ENCODE data around the gene GNLY.
"Not testable (repeated sequence)": the region's sequence is repeated elsewhere in the genome, so short reads cannot be mapped to it uniquely, and the experiment has no call there.

Gene GNLY

DNA sequence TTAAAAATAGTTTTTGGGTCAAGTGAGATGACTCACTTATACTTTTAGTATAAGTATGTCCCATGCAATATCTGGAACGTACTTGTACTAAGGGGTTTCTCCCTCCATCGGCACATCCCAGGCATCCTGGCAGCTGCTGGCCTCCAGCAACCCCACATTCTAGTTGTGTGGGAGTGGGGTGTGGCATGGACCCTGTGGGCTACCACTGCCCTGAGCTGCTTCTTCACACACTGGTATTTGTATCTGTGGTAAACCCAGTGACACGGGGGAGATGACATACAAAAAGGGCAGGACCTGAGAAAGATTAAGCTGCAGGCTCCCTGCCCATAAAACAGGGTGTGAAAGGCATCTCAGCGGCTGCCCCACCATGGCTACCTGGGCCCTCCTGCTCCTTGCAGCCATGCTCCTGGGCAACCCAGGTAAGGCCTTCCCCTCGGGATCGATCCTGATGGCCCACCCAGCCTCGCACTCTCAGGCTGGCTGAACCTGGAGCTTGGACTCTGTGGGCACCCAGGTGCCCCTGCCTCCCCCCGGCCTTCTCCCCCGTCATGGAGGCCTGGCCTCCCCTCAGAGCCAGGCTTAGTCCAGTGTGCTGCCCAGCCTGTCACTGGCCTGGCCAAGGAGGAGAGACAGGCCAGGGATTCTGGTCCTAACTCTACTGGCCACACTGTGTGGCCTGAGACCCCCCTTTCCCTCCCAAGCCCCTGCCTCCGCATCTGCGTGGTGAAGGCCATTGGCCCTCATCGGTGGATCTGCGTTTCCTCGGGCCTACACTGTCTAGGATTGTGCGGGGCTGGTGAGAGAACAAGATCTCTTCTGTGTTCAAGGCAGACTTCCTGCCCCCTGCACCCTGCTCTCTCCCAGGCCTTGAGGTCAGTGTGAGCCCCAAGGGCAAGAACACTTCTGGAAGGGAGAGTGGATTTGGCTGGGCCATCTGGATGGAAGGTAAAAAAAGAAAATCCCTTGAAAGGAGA lies at the start of gene GNLY:
Gene GNLY (plus strand): TSS at position 307 of the 974 bp plus-strand sequence. CDS start 61 bp downstream, at position 368.
- DNase-seq, result no peak

DNA sequence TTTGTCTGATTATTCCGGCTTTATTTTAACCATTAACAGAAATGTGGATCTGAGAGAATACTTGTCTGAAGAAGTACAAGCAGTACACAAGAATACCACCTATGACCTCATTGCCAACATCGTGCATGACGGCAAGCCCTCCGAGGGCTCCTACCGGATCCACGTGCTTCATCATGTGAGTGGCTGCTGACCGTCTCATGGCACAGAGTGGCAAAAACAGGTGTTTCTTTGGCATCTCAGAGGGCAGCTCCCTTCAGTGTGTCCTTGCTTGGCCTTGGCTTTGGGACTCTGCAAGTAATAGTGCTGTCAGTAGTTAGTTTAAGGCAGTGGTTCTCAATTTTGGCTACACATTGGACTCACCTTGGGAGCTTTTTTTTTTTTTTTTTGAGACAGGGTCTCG lies 49.2 kb upstream of the GNLY start:
- DNase-seq, result no peak

DNA sequence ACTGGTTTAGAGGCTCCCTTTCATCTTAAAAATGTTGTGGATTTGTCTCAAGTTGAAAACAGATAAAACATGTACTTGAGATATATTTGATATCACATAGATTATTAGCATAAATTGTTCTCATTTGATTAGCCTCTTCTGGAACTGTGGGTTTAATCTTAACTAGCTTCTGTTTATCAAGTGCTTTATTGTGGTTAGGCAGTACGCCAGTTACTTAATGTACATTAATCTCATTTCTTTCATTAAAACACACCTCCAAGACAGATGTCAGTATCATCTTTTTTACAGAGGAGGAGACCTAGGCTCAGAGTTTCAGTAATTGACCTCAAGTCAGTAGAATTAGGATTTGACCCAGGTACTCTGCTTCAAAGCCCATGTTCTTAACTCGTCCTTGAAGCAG lies 48.0 kb upstream of the GNLY start:
- no peak for DNase-seq

DNA sequence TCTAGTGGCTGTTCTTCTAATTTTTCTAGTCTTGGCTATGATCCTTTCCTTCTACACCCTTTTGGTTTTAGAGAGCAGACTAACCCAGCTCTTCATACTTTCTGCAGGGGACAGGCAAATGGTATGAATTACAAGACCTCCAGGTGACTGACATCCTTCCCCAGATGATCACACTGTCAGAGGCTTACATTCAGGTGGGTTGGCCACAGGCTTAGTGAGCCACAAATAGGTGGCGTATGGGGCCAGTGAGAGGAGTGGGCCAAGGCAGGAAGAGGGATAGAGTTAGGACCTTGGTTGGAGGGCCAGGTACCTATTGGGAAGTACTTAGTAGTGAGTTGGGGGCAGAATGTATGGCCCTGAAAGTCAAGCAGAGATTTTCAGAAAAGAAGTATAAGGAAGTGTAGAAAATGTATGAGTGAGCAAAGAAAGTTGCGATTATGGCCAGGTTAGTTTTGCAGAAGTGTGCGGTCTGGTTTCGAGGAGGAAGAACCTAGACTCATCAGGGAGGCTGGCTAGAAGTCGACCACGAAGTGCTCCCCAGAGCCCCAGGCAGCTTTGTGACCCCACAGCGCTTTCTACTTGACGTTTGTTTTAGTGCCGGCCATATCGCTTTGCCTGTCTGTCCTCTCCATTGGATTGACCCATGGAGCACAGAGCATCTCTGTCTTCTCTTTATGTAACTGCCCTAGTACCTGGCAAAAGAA lies 46.2 kb upstream of the GNLY start:
- DNase-seq, result no peak

DNA sequence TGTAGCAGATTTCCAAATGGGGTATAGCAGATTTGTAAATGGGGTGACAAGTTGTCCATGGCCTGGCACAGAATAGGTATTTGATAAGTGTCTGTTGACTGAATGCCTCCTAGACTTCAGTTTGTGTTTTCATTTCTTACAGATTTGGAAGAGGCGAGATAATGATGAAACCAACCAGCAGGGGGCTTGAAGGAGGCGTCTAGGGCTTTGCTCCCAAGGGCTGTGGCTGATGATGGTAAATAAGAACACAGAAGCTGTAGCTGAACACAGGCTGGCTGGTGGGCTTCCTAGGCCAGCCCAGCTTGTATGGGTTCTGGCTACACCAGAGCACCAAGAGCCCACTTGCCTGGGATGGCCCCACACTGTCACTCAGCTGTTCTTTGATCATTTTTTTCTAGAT lies 45.5 kb upstream of the GNLY start:
- peak in 1 of 2 experiments; percentile 26 for DNase-seq

DNA sequence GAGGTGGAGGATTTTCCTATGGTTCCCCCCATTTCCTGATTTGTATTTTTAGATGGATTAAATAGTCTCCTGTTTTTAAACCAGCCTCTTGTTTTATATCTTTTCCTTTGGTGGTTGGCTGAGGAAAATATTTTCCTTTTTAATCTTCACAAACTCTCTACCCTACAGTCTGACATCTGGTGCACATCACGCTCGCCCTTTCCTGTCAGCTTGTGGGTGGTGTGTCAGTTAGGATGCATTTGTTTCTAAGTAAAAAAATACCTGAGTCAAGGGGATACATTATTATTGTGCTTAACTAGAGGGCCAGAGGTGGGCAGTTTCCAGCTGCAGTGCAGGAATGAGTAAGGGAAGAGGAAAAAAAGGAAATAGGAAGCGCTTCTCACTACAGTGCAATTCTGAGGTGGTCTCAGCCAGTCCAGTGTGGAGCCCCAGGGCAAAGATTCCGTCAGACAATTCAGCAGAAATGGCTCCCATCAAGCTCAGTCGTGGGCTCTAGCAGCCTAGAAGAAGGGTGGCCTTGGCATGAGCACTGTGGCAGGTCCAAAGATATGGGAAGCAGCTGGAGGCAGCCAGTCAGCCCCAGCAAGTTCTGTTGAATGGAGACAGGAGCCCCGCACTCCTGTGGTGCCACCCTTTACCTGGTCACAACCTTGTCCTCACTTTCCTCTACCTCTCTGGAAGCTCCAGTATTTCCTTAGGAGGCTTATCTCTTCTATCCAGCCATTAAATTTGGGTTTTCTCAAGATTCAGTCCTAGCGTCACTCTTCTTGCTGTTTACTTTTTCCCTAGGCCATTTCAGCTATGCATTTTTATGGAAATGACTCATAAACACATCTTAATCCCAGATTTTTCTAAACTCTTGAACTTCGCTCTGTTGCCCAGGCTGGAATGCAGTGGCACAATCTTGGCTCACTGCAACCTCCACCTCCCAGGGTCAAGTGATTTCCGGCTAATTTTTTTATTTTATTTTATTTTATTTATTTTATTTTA lies 44.7 kb upstream of the GNLY start:
- no peak for DNase-seq

DNA sequence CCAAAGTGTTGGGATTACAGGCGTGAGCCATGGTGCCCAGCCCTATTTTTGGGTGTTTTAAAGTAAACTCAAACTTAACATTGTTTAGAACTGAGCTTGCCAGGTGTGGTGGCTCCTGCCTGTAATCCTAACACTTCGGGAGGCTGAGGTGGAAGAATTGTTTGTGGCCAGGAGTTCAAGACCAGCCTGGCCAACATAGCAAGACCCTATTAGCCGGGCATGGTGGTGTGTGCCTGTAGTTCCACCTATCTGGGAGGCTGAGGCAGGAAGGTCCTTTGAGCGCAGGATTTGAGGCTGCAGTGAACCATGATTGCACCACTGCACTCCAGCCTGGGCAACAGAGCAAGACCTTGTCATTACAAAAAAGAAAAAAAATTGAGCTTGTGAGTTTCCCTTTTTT lies 43.7 kb upstream of the GNLY start:
- no peak for DNase-seq

DNA sequence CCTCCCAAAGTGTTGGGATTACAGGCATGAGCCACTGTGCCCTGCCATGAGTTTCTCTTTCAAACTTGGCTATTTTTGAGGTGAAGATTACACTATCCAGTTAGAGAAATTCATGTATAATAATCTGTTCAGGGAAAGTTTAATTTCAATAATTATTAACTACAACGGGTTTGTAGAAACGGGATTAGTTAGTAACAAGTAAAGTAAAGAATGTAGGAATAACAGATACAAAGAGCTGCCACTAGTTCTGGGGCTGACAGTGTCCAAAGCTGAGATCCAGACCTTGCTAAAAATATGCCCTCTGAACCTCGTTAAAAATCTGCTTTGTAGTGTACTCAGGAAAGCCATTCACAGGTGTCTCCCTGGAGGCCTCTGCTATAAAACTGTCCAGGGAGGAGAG lies 43.1 kb upstream of the GNLY start:
- DNase-seq, result no peak

DNA sequence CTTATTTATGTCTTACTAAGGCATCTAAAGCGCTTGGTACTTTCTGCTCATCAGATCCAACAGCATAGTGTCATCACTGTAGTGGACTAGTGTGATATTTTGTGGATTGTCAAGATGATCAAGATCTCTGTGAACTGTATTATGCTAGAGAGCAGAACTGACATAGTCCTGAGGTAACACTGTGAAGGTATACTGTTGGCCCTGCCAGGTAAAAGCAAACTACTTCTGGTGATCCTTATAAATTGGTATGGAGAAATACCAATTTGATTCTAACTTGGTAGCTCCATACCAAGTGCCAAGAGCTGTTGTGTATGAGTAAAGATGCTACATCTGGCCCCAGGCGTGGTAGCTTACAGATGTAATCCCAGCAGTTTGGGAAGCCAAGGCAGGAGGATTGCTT lies 42.1 kb upstream of the GNLY start:
- no peak for DNase-seq

DNA sequence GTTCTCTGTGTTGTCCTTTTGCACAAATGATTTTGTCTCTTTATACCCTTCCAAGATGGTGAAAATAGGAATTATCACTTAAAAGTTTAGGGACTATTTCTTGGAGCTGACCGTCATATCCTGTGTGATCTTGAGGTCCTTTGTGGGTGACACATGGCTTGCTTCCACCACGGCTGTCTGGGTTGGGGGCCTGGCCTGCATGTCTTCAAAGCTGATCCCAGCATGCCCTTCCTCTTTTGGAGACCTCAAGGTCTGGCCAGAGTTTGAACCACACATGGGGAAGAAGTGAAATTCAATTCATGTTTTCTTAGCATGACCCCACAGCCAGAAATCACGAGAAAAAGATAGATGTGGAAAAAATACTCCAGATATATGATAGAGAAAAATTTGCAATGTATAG lies 40.2 kb upstream of the GNLY start:
- no peak for DNase-seq

DNA sequence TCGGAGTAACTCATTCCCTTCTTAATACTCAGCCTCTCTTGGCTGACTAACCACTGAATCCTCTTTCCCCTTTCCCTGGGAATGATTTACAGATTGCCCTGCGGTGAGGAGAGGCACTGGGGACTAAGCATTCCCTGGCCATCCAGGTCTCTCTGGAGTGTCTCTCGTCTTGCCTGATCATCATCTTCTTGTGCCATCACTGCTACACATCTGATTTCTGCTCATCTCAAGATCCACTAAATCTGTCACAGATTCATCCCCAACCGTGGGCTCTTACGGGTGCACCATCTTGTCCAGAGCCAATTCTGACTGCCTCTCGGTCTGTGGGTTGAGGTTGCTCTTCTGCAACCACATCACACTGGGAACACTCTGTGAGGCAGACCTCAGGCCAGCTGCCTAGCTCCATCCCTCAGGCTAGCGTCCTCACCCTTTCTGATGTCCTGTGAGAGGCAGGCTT lies 38.2 kb upstream of the GNLY start:
- no peak for DNase-seq

DNA sequence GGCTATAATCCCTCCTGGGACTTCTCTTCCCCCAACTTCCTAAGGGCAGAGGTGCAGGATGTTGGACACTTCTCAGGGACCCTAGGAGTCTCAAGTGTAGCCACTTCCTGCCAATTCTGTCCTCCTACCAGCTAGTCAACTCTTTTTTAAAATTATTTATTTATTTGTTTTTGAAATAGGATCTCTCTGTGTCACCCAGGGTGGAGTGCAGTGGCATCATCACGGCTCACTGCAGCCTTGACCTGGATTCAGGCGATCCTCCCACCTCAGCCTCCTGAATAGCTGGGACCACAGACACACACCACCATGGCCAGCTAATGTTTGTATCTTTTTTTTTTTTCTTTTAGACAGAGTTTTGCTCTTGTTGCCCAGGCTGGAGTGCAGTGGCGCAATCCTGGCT lies 37.7 kb upstream of the GNLY start:
- no peak for DNase-seq

DNA sequence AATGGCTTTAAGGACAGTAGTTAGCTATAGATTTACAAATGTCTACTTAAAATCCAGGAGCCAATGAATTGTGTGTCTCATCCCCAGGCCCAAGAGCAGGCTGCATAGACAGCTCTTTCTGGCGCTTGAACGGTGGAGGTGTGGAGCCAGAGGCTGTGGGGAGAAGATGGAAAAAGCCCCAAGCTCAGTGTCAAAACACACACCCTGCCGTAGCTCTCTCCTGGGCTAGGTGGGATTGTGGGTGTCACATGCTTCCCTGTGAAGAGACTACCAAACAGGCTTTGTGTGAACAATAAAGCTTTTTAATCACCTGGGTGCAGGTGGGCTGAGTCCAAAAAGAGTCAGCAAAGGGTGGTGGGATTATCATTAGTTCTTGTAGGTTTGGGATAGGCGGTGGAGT lies 36.8 kb upstream of the GNLY start:
- DNase-seq, result not testable (repeated sequence)

DNA sequence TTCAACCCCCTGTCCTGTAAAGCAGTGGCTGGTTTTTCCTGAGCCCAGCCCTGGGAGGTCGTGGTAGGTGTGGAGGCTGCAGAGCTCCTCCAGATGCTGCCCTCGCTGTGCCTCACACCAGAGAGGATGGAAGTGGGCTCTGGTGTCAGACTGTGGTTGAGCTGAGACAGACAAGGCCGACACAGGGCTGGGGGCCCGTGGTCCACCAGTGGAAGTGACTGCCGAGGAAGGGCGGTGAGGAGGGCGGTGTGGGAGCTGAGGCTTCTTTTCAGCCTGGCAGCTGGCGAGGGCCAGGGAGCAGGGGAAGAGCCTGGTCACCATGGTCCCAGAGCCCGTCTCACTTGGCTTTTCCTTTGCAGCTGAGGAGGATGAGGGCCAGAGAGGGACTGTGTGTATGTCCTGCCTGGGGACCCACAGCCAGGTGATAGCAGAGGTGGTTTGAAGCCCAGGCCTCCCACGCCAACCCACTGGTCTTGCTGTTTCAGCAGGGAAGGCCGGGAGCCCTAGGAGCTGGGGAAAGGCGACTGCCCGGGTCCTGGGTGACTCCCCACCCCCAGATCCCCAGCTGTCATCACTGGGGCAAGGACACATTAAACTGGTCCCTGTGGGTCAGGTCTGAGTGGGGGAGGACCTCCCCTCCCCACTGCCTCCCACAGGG lies 34.7 kb upstream of the GNLY start:
- no peak for DNase-seq

DNA sequence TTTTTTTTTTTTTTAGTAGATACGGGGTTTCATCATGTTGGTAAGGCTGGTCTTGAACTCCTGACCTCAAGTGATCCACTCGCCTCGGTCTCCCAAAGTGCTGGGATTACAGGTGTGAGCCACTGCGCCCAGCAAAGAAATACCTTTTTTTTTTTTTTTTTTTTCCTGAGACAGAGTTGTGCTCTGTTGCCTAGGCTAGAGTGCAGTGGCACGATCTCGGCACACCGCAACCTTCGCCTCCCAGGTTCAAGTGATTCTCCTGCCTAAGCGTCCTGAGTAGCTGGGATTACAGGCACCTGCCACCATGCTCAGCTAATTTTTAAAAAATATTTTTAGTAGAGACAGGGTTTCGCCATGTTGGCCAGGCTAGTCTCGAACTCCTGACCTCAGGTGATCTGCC lies 33.9 kb upstream of the GNLY start:
- not testable (repeated sequence) for DNase-seq

DNA sequence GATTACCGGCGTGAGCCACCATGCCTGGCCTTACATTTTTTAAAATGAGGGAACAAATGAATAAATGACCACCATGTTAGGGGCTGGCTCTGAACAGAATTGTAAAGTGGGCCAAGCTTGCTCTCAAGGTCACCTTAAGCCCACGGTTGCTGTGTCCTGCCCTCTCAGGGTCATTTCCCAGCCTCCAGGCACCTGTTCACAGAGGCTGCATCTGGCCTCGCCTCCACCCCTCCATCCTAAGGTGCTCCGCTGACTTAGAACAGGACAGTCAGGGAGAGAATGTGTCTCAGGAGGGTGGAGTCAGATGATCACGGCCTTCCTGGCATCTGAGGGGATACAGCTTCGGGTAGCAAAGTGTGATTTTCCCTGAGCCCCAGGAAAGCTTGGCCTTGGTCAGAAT lies 33.4 kb upstream of the GNLY start:
- no peak for DNase-seq

DNA sequence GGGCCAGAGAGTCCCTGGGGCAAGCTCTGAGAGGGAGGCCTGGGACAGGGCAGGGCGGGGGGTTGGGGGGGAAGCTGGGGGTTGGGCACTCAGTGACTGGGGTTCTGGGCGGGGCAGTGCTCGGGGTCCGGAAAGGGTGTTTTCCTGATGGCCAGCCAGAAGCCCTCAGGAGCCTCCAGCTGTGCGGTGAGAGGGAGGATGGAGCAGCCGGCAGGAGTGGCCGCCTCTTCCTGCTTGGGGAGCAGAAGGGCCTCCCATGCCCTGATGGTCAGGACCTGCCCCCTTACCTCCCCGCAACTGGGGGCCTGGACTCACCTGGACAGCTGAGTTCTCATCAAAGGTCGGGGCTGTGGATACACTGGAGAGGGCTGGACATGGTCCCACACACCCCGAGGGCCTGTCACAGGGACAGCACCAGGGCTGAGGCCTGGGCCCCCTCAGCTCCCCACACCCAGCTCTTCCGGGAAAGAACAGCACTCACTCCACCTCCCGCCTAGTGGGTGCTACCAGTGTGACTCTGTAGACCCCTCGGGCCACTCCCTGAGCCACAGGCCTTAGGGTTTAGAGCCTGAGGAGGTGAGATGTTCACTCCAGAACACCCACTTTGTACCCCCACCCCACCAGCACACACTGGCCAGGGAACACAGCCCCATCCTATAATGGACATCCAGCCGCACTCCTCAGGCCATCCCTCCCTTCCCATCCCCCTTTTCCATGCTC lies 32.9 kb upstream of the GNLY start:
- no peak for DNase-seq

DNA sequence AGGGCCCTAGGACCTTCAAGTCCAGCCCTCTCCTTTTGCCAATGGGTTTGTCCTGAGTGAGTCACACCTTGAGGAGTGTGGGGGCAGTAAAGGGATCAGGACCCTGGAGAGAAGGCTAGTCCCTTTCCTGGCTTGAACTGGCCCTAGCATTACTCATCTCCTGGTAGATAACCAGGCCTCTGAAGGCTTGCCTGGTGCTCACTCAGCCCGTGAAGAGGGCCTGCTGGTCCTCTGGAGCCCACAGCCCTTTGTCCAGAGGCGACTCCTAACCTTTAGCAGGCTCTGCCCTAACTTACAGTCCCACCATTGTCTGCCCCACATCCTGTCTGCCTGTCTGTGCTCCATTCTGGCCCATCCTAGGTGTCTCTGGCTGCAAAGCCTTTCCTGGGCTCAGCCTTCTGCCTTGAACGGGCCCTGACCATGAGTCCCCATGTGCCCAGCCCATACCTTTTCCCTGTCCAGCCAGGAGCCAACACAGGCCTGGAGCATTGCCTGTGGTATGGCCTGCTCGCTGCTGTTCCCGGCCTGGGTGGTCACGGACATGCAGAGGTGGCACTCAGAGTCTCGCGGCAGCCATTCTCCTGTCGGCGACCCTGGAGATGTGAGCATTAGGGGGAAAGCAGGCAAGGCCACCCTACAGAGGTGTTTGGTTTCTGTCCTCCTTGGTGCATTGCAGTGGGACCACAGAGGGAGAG lies 31.1 kb upstream of the GNLY start:
- DNase-seq, result no peak

DNA sequence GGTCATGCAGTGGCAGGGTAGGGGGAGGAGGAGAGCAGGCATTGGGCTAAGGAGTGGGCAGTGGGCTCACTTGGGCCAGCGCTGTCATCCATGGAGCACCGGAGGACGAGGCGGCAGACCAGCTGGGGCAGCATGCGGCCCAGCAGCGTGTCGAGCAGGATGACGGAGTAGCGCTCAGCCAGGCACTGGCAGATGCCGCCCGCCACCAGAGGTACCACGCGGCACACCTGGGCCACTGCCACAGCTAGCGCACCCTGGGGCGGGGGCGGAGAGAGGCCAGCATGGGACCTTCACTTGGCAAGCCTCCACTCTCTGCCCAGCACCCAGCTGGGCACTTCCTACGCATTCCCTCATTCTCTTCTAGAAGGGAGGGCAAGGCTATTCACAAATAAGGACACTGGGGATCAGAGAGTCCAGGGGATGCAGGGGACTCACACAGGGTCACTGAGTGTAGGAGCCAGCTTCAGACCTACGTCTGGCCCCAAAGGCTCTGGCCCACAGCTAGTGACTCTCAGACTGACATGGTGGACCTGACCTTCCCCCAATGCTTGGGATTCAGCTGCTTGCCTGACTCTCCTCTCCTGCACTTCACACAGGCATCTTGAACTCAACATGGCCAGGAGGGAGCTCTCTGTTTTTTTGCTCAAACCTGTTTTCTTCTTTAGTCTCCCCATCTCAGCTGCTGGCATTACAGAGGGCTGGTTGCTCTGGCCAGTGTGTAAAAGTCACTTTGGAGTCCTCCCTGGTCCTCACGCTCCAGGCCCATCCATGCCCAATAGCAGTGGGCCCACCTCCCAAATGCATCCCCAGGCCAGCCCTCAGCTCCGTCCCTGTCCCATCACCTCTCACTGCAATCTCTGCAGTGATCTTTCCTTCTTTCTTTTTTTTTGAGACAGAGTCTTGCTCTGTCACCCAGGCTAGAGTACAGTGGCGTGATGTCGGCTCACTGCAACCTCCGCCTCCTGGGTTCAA lies 30.3 kb upstream of the GNLY start:
- DNase-seq, result no peak
